ENCODE data around the gene WFS1. TPM values are rescaled to one million over a fixed set of nuclear protein-coding genes. Genes with fewer than 3 reads are reported as not detected.

WFS1 gene
- total and polyA plus RNA-seq, 2 of the 13 experiments (the other 11 are each of a cell fraction or from before 2014, with no cell fraction given) = 39.1 to 42.2 TPM

- no peak for TF ChIP-seq ZNF503 (CRISPR knock-in tag; IDR thresholded peaks at IDR 0.05)
- TF ChIP-seq AKNA (CRISPR knock-in tag; IDR thresholded peaks at IDR 0.05; ENCODE audit: borderline replicate concordance) = no peak
- no peak for TF ChIP-seq CCAR2 (optimal IDR thresholded peaks at IDR 0.05; ENCODE audit: low read depth, low read length)
- TF ChIP-seq POLR2AphosphoS5 (IDR thresholded peaks at IDR 0.05; ENCODE audit: low read depth, low read length) = no peak
- TF ChIP-seq AGO1 (IDR thresholded peaks at IDR 0.05; ENCODE audit: low read depth, low read length, poor library complexity, severe bottlenecking) = no peak
- TF ChIP-seq SALL1 (CRISPR knock-in tag; IDR thresholded peaks at IDR 0.05) = peak; percentile 39; the same call in 1 of the 2 replicates
- TF ChIP-seq CENPX (CRISPR knock-in tag; IDR thresholded peaks at IDR 0.05) = no peak
- no peak for TF ChIP-seq MED13 (CRISPR knock-in tag; IDR thresholded peaks at IDR 0.05)
- TF ChIP-seq CERS6 (CRISPR knock-in tag; IDR thresholded peaks at IDR 0.05) = no peak
- TF ChIP-seq ARID5B (CRISPR knock-in tag; IDR thresholded peaks at IDR 0.05) = peak; percentile 41; the same call in 1 of the 2 replicates
- no peak for TF ChIP-seq SP1 (IDR thresholded peaks at IDR 0.05)
- no peak for TF ChIP-seq SP1 (CRISPR knock-in tag; IDR thresholded peaks at IDR 0.05)
- no peak for TF ChIP-seq NONO (IDR thresholded peaks at IDR 0.05)
- TF ChIP-seq NONO (CRISPR knock-in tag; conservative IDR thresholded peaks at IDR 0.05) = 0 out of 2 replicates have a peak, but pooled peaks have one; percentile 34
- no peak for TF ChIP-seq PPARG (CRISPR knock-in tag; conservative IDR thresholded peaks at IDR 0.05)
- 0 out of 2 replicates have a peak, but pooled peaks have one; percentile 36 for TF ChIP-seq HNRNPL (IDR thresholded peaks at IDR 0.05; ENCODE audit: low read depth, low read length)
- TF ChIP-seq MAX (IDR thresholded peaks at IDR 0.05) = peak; percentile 60
- no peak for TF ChIP-seq HDAC2 (CRISPR knock-in tag; IDR thresholded peaks at IDR 0.05)
These were observed 60.1 kb downstream of the WFS1 start (continued) for GRCh38 chr4:6329478-6330383.
